HL-60/S4 (cell line): ENCODE measurements around the gene IL17D.
"Not testable (repeated sequence)": the region's sequence is repeated elsewhere in the genome, so short reads cannot be mapped to it uniquely, and the experiment has no call there.

Experiments
- in situ Hi-C: fragments of 300-500 bp; cut with MboI; formaldehyde crosslinking; loops from 2 replicates; pipeline ENCODE4 v1.14.3; 2022; ENCODE audit warnings: low sequenced_read_pairs

Gene IL17D, protein sequence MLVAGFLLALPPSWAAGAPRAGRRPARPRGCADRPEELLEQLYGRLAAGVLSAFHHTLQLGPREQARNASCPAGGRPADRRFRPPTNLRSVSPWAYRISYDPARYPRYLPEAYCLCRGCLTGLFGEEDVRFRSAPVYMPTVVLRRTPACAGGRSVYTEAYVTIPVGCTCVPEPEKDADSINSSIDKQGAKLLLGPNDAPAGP

DNA sequence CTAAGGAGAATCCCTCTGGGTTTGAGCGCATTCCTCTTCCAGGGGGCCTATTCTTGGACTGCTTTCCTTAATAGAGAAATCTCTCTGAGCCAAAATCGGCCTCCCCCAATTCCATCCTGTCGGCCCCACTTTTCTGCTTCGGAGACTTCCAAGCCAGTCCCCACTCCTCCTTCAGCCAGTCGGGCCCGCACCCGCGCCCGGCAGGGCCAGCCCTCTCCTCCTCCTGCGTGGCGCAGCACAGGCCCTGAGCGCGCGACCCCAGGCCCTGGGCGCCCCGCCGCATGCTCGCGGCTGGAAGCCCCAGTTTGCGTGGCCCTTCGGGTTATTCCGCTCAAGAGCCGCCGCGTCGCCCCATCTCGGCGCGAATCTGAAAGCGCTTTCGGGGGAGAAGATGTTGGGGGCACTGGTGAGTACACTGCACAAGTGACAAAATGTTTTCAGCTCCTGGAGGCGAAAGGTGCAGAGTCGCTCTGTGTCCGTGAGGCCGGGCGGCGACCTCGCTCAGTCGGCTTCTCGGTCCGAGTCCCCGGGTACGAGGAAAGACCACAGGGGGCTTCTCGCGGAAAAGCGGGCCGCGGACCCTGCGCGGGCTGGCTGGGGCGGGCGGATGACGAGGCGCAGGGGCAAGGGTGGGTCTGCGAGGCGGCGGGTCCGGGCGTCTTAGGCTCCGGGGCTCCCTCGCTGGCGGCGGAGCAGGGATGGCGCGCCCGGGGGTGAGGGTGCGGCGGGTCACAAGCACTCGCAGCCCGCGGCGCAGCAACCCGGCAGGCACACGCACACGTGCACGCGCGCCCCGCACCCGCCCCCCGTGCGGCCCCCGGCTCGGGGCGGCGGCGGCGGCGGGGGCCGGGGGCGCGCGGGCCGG, at the start of gene IL17D:
TSS of gene IL17D (plus strand) at position 785 of the 865 bp plus-strand sequence. CDS start 303 bp downstream, outside the sequence.
- in situ Hi-C loops = no loop called here

DNA sequence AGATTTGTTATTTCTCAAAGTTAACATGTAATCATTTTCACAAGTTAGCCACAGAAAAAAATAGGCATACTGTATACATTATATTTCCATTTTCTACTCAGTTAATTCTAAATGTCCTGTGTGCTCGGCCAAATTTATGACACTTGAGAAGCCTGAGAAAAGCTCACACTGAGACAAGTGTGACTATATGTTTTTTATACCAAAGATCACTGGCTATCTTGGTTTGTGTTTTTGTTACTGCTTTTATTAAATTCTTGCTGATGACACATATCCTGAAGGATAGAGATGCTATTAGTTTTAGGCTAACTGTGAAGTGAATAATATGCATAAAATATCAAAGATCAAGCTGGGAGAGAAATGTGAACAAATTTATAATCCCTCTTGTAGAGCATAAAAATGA, 49.3 kb upstream of the IL17D start:
- in situ Hi-C loops = no loop called here

DNA sequence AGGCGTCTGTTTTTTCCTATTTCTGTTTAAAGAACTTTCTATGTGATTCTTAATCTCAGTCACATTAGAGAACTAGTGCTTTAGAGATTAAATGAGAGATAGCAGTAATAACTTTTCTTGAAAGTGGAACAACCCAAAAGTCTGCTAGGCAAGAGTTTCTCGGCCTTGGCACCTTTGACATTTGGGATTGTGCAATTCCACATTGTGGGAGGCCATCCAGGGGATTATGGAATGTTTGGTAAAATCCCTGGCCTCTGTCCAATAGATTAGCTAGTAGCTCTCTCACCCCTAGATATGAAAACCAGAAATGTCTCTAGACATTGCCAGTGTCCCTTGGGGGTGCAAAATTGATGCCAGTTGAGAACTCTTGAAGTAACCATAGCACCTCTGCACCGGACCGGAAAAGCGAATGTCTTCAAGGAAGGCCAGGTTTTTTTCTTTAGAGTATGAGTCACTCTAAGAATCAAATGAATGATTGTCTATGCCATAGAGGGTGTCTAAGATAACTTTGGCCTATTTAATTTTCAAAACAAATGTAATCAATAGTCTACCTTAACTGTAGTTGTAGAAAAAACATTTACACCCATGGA, 45.0 kb upstream of the IL17D start:
- in situ Hi-C loops = no loop called here

DNA sequence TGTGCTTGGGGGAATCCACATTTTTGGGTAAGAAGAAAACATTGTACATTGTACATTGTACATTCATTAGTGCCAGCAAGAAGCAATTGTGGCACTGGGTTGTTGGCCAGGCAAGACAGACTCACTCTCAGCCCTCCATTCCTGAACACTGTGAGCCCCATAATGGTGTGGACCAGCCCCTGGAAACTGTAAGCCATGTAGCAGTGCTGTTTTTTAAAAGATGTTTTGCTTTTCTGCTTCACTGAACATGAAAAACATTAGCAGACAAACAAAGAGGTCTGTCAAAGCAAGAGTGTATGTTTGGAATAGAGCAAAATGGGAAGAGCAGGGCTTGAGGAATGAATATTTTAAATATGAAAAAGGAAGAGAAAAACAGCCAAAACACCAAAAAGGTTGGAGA, 39.1 kb upstream of the IL17D start:
- in situ Hi-C loops = no loop called here

DNA sequence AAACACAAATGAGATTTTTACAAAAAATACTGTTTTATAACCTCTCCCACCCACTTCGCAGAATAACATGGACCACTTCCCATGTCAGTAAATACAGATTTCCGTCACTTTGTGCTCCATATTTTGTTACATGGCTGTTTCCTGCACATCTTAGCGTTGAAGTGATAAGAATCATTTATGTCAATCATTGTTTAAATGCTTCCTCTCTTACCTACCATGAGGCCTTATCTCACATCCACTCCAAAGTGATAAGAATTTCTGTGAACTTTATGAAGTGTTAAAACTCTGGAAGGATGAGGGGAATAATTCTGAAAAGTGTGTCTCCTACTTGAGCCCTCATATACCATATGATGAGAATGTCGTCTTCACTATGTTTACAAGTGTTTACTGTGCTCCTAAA, 36.6 kb upstream of the IL17D start:
- in situ Hi-C loops = no loop called here

DNA sequence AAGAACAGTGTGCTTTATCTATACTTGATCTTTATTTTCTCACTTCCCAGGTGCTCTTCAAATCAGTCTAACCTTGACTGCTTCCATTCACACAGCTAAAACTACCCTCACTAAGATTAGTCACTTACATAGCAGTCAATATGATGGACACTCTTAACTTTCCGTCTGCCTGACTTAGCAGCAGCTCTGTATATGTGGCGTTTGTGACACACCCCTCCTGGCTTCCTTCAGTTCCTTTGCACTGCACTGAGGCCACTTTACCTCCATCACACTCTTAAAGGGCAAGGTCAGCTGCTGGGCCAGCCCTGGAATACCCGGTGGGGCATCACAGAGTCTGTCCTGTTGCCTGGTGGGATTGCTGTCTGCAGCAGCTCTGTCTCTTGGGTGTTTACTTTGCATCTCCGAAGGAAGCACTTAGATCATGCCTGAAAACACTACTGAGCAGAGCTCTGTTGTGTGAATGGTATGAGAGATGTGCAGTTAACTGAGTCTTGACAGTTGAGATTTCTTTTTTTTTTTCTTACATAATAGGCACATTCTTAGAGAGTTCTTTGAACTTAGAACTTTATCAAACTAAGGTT, 35.6 kb upstream of the IL17D start:
- in situ Hi-C loops = no loop called here

DNA sequence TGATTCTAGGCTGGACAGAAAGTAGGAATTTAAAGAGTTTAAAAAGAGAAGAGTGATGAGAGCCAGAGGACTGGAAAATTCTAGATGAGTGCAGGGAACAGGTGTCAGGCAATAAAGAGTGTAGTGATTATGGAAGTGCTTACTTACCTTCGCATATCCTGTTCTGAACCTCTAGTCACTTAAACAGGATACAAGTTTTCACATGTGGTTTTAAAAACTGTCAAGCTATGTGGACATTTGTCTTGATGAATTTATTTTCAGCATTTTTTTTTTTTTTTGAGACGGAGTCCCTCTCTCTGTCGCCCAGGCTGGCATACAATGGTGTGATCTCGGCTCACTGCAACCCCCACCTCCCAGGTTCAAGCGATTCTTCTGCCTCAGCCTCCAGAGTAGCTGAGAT, 34.3 kb upstream of the IL17D start:
- in situ Hi-C loops = no loop called here

DNA sequence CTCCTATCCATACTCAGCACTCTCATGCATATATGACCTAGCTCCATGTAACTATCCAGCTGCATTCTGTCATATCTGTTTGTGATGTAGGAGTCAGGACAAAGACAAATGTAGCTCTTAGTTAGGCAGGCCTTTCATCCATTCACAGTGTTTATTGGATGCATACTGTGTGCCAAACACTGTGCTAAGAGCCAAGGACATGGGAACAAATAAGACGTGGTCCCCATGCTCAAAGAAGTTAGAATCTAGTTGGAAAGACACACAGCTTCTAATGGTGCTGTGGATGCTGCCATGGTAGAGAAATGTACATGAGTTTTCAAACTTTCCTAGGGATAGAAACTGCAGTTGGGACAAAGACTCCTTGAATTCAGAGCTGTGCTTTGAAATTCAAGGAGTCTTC, 31.7 kb upstream of the IL17D start:
- in situ Hi-C loops = no loop called here

DNA sequence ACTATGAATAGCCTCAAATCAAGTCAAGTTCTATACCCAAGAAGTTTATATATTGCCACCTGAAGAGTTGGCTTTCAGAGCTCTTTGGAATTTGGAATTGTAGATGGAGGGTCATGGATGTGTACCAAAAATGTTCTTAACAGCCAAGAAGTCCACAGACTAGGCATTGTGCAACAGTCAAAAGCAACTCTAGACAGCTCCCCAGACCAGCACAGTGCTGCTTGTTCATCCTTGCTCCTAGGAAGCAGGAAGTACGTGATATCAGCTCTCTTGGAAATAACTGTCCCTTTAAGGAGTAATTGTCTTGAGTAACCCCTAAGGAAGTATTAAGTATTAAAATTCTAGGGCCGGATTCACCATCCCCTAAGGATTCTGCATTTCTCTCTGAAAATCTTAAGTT, 30.7 kb upstream of the IL17D start:
- in situ Hi-C loops = no loop called here

DNA sequence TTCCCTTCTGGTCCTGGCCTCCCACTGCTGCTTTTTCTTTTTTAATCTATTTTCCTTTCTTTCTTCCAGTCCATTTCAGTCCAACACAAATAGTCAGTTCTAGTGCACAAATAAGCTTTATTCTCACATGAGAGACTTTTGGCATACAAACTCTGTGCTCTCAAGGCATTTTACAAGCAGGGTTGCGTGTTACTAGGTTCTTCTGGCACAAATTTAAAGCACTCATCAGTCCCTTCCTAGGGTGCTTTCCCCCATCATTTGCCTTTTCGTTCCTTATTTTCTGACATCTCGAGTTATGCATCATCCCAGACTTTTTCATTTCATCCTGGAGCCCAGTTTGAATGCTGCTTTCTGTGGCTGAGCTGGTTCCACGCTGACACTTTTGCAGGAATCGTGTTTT, 29.8 kb upstream of the IL17D start:
- in situ Hi-C loops = no loop called here

DNA sequence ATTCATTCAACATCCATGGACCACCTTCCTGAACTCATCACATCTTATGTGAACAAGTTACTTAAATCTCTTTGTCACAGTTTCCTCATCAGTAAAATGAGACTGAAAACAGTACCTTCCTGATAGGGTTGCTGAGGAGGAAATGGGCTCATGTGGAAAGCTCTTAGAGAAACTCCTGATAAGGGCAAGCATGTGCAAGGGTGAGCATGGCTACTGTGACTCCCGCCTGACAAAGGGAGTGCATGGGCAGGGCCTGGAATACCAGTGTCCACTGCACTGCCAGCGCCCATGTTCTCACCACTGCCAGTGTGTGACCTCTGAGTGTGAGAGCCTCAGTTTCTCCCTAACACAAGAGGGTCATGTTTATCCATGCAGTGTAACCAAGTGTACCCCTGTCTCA, 27.3 kb upstream of the IL17D start:
- in situ Hi-C loops = no loop called here

DNA sequence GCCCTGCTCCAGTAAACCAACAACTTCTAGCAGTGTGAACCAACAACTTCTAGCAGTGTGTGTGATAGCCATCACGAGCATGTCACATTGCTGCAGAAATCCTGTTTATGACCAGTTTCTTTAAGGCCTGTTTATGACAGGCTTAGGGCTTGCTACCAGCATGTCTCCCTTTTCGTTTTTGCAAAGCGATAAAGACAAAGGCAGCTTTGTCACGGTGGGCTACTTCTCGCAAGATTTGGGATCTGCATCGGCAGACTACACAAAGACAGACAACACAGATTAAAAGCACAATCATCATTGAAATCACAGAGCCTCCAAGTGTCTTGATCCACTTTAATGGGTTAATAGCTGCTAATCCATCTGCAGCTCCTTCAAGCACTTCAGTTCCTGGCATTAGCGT, 24.9 kb upstream of the IL17D start:
- in situ Hi-C loops = not testable (repeated sequence)

DNA sequence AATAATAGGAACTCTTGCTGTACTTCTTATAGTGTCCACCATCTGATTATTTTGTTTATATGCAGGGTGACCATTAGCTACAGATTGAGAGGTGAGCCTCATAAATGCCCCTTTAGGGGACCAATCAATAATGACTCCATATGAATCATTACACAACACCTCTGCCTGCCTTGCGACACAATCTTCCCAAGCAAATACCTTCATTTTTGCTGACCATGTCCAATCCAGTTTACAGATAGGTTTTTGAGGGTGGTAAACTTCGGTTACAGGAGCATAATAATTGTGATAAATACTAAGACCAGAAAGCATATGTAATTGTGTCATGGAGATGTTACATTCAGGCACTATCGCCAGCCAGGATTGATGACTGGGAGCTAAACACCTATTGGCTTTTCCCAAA, 23.6 kb upstream of the IL17D start:
- in situ Hi-C loops = no loop called here

DNA sequence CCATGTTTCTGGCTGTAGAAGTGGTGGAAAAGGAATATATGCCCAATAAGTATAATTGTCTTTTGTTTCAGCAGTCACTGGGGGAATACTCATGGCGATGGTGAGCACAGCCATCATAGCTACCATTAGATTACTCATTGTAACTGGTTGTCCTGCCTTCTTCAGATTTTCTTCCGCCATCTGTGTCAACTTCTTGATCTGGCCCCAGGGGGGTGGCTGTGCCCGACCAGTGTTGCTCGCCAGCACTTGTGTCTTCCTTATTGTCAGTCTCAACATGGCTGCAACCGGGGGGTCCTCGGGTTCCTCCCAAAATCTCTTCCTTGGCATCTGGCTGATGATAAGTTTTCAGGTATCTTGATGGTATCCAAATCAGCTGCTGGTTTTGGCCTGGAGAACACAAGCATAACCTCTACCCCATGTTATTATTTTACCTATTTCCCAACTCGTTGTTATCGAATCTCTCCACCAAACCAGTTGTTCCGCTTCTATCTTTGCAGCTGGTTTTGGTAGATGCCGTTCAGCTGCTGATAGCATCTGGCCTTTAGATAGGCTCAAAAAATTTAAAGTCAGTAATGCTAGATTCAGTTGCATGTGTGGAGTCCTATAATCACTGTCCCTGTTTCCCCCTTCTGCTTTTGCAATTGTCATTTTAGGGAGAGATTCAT, 23.0 kb upstream of the IL17D start:
- in situ Hi-C loops = no loop called here

DNA sequence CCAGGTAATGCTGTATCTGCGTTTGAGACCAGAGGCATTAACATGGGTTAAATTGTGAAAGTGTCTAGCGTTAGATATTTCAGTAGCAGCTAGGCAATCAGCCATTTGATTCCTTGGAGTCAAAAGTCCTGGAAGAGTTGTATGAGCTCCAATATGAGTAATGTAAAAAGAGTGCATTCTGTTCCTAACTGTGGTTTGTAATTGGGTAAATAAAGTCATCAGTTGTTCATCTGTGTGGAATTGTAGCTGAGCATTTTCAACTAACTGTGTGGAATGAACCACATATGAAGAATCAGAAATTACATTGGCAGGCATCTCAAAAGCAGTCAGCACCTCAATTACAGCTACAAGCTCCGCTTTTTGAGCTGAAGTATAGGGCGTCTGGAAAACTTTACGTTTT, 22.0 kb upstream of the IL17D start:
- in situ Hi-C loops = not testable (repeated sequence)

DNA sequence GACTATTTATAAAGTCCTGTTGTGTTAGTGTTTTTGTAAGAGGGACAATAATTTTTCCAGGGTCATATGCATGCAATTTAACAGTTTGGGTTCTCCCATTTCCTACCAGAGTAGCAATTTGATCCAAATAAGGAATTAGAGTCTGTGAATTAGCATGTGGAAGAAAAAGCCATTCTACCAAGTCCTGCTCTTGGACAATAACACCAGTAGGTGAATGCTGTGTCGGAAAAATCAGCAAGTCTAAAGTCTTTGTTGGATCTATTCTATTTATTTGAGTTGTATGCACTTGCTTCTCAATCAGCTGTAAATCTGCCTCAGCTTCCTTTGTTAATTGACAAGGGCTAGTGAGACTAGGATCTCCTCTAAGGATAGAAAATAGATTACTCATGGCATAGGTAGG, 21.4 kb upstream of the IL17D start:
- in situ Hi-C loops = no loop called here

DNA sequence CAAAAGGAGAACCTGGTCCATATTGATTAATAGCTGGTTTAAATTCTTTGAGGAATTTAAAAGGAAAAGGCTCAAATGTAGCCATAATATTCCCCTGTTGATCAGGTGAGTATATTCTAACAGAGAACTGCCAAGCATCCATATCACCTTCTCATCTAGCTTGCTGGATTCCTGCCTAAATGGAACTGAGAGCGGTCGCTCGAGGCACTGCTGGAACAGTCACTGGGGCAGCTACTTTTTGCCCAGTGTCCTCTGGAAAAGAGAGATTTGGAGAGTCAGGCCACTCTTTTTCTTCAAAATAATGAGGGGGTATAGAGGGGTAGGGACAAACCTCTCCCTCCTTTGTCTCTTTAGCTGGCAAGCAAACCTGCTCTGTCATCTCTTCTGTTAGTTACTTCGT, 19.5 kb upstream of the IL17D start:
- in situ Hi-C loops = no loop called here

DNA sequence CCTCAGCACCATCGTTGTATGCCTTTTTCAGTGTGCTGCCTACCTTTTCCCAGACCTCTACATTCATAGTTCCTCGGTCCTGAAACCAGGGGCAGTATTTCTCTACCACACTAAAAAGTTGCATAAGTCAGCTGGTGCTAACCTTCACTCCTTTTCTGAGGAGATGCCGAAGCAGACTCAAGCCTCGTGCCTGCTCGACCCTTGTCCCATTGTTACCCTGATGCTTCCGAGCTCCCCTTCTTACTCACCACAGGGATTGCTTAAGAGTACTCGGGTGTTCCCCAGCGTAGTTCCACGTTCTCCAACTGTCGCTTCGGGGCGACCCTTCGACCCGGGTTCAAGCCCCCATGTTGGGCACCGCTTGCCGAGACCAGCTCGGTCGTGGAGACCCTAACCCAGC, 19.0 kb upstream of the IL17D start:
- in situ Hi-C loops = no loop called here

DNA sequence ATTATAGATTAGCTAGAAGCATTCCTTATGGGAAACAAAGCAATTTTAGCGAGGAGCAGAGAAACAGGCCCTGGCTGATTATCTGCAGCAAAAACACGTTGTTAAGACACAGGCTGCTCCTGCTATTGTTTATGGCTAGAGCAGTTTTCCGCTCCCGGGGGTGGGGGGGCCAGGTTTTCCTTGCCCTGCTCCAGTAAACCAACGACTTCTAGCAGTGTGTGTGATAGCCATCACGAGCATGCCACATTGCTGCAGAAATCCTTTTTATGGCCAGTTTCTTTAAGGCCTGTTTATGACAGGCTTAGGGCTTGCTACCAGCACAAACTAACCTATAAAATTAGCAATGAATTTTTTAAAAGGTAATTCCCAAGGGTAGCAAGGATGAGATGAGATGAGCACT, 18.4 kb upstream of the IL17D start:
- in situ Hi-C loops = no loop called here

DNA sequence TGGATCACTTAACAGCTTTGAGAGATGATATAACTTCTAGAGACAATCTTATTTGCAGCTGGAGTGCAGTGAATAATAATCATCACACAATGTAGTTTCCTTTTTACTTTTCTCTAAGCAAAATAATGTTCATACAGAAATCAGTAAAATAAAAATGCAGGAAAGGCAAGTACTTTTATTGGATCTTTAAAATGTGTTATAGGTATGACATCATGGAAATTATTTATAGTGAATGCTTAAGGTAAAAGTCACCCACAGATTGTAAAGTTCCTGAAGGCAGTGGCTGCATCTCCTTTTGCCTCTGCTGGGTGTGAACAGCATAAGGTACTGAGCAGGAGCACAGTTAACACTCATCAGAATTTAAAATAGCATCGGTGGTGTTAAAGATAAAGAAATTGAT, 17.3 kb upstream of the IL17D start:
- in situ Hi-C loops = no loop called here

DNA sequence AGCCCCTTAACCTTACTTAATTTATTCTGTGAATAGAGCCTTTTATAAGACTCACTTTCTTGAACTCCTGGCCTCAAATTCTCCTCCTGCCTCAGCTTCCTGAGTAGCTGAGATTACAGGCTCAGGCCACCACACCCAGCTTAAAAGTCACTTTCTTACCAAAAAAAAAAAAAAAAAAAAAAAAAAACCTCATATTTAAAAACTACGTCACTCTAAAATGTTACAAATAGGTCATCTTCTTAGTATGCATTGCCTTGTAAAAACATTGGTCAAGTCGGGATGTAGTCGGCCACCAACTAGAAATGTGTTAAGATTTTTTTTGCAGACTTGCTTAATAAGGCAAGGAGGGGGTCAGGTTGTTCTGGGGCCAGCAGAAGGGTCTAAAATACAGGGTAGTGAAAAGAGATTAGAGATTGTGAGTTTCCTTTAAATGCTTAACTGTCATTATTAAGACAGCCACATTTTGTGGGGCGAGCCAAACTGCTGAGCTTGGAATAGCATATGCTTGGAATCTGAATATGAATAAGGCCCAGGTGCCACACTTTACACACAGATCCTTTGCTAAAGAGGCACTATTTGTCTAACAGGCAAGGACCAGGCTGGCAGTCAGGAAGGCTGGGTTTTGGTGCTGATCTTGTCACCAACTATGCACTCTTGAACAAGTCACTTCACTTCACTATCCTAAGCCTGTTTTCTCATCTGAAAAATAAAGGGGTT, 16.5 kb upstream of the IL17D start:
- in situ Hi-C loops = no loop called here
